ENCODE measurements around the gene TSPAN31. TPM values are rescaled to one million over a fixed set of nuclear protein-coding genes. Genes with fewer than 3 reads are reported as not detected.
A peak's percentile ranks its signal among the peaks of the same experiment; 100 is the strongest.

TSPAN31 gene
- total and polyA plus RNA-seq, 9 of the 15 experiments (the other 6 are each of a cell fraction or from before 2014, with no cell fraction given): 11.3 to 26.4 (median 14.3) TPM

- TF ChIP-seq TAF9B (IDR thresholded peaks at IDR 0.05; ENCODE audit: partially characterized antibody) (no peak), TGIF2 (CRISPR knock-in tag; IDR thresholded peaks at IDR 0.05) (no peak), HSF4 (CRISPR knock-in tag; IDR thresholded peaks at IDR 0.05; ENCODE audit: borderline replicate concordance) (no peak), GTF2F1 (IDR thresholded peaks at IDR 0.05; ENCODE audit: low read depth, low read length) (no peak), POLR2G (IDR thresholded peaks at IDR 0.05; ENCODE audit: low read depth, low read length) (no peak)
Measured at GRCh38 chr12:57724003-57724935, 20.6 kb upstream of the TSPAN31 start (continued).

- intact Hi-C loops (cut with micrococcal nuclease) (no loop called here), in situ Hi-C loops (cut with MboI) (no loop called here)
- ChIA-PET CTCF (ENCODE audit: low intra/inter-chr PET ratio) (no interaction called here), POLR2A (interaction anchor here (0.9 to 1.2 kb wide), 3 partner anchors 31 to 93 kb away, joined by 3 to 4 read pairs (median 3); partner anchors contain the start of genes AVIL and OS9)
- no peak for FAIRE-seq
- Histone ChIP-seq H3K4me3 (no peak overlapping the region), H3K9ac (ENCODE audit: insufficient read depth in 1 of 2, low read depth in 2 of 2, low read length in 2 of 2) (no peak overlapping the region), H3K4me1 (replicated peaks in 1 of 2; ENCODE audit: control insufficient read depth in 2 of 2, insufficient read depth in 2 of 2, low read length in 2 of 2) (peaks cover 0 to 20% of the 10 kb centered on the region in 2 experiments; a peak in 2 of 5 replicates), H3K9me1 (ENCODE audit: control insufficient read depth, insufficient read depth, low read length) (no peaks in the 10 kb centered on the region), H2AFZ (ENCODE audit: low read depth, low read length) (no peak overlapping the region), H3K27me3 (ENCODE audit: control insufficient read depth in 2 of 2, insufficient read depth in 2 of 2, low read length in 2 of 2) (peaks cover 5 to 9% of the 10 kb centered on the region in 2 experiments; a peak in 4 of 5 replicates), H3K36me3 (ENCODE audit: control insufficient read depth, insufficient read depth, low read length) (peaks cover 9% of the 10 kb centered on the region; the same call in 1 of the 3 replicates), H3K79me2 (ENCODE audit: control insufficient read depth, insufficient read depth, low read length) (no peaks in the 10 kb centered on the region), H3K9me3 (replicated peaks; ENCODE audit: control insufficient read depth, insufficient read depth, low read depth, low read length) (no peaks in the 10 kb centered on the region; the same call in 1 of the 2 replicates), H3K27ac (ENCODE audit: extremely low read depth, low read depth, low read length) (no peak overlapping the region), H3K4me2 (ENCODE audit: insufficient read depth, low read length) (no peak overlapping the region), H4K20me1 (replicated peaks; ENCODE audit: control insufficient read depth, insufficient read depth, low read length) (no peaks in the 10 kb centered on the region; the same call in 1 of the 2 replicates)
- BruUV-seq (replicated peaks): no TSS peak
- ATAC-seq: no peak
- TF ChIP-seq SPI1 (IDR thresholded peaks at IDR 0.05; ENCODE audit: borderline replicate concordance, low read depth, low read length): peak; percentile 61; the same call in 1 of the 2 replicates
- TF ChIP-seq THAP12 (CRISPR knock-in tag; IDR thresholded peaks at IDR 0.05): no peak
- DNase-seq (ENCODE audit: extremely low read depth in 1 of 4, low spot score in 3 of 4): no peak
- WGBS (ENCODE audit: insufficient coverage, low coverage, missing lambda C conversion rate): 8% methylated on average over 7 of the region's 11 CpGs
Measured at GRCh38 chr12:57724936-57725740, 19.7 kb upstream of the TSPAN31 start.

Data from K562 (cell line).